Ovary (tissue), 3 donors: Measurements from ENCODE around the gene PRIMA1.
"Not testable (repeated sequence)": the region's sequence is repeated elsewhere in the genome, so short reads cannot be mapped to it uniquely, and the experiment has no call there.

Experiments
- CTCF ChIP-seq, 3 donors: fragments of 450-650 bp in 2 of 3; fragments of 200-600 bp in 1 of 3; IDR thresholded peaks; one replicate each; pipeline versions ENCODE4 v1.5.1 to v1.8.0; 2016 to 2022; ENCODE audit warnings: antibody characterized with exemption in 3 of 3, mild to moderate bottlenecking in 1 of 3
- POLR2A ChIP-seq: fragments of 450-650 bp; IDR thresholded peaks from one replicate; pipeline ENCODE4 v1.6.1; 2017; ENCODE audit warnings: antibody characterized with exemption, mild to moderate bottlenecking, moderate library complexity
- donor health status: DM: no; HTN: no; CAD: no.

DNA sequence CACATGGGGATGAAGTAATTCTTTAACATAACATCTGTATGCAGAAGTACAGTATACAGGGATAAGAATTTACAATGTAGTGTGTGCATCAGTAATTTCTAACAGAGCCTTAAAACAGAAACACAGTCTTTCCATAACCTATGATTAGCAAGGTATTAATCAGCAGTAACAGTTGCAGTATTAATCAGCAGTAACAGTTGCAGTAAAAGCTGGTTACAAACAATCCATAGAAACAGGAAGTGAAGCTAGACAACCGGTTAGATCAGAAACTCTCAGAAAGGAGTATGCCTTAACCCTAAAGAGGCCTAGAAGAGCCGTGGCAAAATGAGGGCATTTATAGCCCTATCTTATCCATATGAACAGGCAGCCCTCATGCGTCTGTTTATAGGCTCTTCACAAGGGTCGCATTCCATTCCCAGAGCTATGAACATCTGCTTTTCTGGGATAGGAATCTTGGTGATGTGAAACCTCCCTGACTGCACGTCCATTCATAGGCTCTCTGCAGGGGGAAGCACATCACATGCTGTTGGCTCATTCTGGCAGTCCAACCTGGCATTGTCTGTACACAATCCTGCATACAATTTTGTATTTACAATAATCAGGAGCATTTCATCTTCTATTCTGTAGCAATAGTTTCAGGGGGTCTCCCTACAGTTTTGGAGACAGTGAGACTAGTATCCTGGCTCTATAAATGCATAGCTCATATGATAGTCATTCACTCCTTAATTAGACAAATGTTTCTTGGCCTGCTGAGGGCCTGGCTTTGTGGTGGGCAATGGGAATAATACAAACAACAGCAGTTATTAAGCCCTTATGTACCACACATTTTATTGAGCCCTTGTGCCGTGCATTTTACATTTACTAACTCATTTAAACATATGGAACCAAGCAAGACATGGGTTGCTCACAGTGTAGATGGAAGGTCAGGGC, 21.5 kb upstream of the PRIMA1 start:
- not testable (repeated sequence) for TF ChIP-seq CTCF (IDR thresholded peaks at IDR 0.05); POLR2A
